Transverse colon (tissue), 3 donors: ENCODE results near the gene GBX1.

ENCODE experiments used
- CTCF ChIP-seq, 5 experiments: fragments of 200-600 bp in 3 of 5; fragments of 450-650 bp in 2 of 5; sonication (generic) in 3 of 5; IDR thresholded peaks; 1 replicate in 2 of 5; 2 replicates in 3 of 5; pipeline ENCODE4 v1.5.1; 2016 to 2017; ENCODE audit warnings: antibody characterized with exemption in 5 of 5, inconsistent platforms in 3 of 5, mild to moderate bottlenecking in 2 of 5, moderate library complexity in 1 of 5
- POLR2A ChIP-seq: fragments of 450-650 bp; IDR thresholded peaks from one replicate; pipeline ENCODE4 v1.6.1; 2016; ENCODE audit warnings: antibody characterized with exemption, mild to moderate bottlenecking, moderate library complexity

GRCh38 chr7:151186640-151187408 is 19.3 kb upstream of the GBX1 start, which contains the start of gene ASB10:
- TF ChIP-seq CTCF (IDR thresholded peaks at IDR 0.05): no peak
- no peak for TF ChIP-seq POLR2A
